GM19238 (cell line): ENCODE results near the gene MAPK8IP2.

Experiments used
- DNase-seq: peaks from one replicate; pipeline ENCODE4 v3.0.0; 2011; ENCODE audit warnings: low spot score; ENCODE audit not compliant: insufficient read length

The MAPK8IP2 gene

DNA sequence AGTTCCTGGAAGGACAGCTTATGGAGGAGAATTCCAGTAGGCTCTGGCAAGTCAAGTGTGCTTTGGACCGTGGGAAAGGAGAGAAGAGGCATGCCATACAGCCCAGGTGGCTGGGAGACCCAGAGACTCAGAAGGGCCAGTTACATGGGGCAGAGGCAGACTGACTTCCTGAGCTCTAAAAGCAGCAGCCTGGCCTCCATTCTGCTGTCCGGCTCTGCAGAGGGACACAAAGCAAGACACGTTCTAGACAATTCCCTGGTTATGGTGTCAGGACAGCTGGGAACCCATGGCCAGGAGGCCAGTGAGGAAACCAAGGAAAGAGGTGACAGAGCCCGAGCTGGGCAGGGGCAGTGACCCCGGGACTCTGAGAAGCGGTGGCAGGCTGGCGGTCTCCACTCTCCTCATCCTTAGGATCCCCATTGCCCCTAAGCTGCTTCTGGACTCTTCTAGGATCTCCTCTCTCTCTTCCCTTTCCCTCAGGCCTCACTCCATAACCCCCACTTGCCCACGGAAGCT, 25.1 kb upstream of the MAPK8IP2 start:
- no peak for DNase-seq

DNA sequence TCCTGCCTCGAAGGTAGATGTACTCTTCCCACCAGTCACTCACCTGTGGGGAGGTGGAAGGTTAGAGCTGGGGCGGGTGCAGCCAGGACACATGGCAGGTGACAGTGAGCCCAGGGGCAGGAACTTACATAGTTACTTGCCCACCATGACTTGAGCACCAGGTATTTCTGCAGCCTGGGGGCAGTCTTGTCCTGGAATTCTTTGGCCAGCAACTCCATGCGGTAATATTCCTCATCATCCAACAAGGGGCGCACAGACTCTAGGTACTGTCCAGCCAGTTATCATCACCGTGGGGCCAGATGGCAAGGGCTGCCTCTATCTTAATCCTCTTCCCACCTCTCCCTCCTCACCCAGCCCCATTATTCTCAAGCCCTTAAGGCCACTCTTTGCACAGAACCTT, 24.5 kb upstream of the MAPK8IP2 start:
- DNase-seq, result no peak

DNA sequence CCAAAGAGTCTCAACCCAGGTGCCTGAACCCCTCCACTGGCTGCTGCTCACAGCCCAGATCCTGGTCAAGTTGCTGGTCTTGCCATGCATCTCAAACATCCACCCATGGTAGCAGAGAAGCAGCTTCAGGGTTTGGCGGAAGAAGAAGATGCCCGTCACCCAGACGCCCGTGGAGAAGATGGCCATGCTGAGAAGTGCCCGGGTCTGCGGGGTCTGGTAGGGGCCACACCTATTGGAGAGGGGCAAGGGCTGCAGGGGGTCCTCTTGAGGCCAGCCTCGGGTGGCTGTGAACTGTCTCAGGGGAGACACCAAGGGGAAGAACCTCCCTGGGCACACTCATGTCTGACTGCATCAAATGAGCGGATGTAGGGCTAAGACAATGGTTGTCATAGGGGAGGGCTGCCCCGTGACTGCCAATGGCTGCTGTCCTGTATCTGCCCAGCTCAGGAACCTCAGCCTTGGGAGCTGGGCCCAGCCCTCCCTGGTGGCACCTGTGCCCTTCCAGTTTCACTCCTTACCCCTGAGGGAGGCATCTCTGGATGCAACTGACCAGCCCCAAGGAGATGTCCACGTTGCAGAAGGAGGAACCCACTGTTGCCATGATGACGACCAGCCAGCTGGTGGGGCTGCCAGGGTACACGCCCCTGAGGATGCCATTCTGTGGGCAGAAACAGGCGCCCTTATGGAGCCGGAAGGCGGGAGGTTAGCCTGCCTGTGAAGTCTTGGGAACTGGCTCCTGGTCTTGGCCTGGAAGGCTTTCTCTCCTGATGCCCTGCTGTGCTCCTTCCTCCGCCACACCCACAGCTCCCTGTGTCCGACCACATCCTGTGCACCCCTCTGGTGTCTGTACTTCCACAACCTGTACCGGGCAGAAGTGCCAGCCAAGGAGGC, 23.5 kb upstream of the MAPK8IP2 start:
- DNase-seq, result no peak

DNA sequence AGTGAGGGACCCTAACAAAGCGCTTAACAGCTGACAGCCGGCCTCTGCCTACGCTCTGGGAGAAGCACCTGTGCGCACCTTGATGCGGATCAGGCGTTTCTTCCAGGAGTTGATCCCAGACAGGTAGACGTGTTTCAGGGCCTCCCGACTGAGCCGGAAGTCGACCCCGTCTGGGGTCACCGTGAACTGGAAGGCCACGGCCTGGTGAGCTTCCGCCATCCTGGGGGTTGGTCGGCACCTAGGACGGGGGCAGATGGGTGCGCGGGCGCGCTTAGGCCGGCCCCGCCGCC, 23.0 kb upstream of the MAPK8IP2 start:
- no peak for DNase-seq

DNA sequence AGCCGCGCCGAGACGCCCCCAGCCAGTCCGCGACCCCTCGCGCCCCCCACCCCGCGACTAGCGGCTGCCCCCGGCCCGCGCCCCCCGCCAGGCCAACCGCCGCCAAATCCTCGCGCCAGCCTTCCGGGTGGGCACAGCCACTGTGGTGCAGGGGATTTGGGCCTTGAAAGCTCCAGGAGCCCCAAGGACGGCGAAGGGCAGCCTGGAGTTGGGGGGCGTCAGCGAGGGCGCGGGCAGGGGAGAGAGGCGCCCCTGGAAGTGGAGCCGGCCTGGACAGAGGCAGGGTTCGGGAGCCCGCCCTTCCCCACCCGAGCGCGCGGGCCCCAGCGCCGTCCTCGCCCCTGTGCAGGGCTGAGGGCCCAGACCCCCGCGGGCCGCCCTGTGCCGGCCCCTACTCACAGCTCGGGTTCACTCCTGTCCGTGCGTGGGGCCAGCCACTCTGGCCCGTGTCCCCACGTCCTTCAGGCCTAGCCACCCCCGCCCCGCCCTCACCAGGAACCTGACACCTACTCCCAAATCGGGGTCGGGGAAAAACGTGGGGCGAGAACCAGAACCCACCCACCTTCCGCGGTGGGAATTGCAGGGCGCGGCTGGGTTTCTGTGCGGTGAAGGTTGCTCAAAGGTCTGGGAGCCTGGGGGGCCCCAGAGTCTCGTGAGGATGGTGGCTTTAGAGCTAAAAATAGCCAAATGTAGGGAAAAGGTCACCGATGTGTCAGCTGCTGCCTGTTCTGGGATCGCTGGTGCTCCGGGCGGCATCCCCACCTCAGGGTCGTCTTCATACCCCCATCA, 22.4 kb upstream of the MAPK8IP2 start, which contains the start of gene CPT1B:
Gene CPT1B, minus strand, starts transcription at position 441 of the 789 bp plus-strand sequence. CDS start 512 bp downstream, outside the sequence.
- DNase-seq, result no peak

DNA sequence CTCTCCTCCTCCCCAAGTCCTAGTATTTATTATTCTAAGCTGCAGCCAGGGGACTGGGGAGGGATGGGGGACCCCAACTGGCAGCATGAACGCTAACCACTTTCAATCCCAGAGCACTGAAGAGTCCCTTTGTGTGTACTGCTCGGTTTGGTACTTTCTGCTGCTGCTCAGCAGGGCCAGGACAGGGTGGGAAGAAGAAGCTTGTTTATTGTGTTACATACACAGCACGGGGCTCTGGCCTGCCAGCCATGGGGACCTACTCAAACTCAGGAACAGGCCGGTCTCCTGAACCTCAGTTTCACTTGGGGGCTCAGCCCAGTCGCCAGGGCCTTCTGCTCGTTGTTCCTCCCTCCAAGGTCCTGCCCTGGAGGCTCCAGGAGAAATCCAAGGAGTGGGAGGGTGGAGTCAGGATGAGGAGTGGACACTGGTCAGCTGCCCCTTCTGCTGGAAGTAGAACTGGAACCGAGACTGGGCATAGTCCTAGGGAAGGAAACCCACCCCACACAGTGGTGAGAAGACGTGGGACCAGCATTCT, 21.8 kb upstream of the MAPK8IP2 start:
- no peak for DNase-seq

DNA sequence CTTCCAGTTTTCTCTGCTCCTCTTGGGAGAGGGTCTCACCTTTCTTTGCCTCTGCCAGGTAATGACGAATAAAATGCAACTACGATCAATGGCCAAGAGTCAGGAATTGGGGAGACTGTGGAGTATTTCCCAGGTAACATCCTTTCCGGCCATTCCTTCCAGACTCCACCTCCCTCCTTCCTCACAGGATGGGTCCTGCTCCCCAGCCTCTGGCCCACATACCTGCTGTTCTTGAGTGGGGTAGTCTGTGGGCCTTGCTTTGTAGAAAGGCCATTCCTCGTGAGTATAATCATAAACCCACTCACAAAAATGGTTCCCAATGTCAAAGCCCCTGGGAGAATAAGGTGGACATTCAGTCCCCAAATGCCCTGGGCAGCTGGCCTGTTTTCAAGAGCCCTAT, 20.8 kb upstream of the MAPK8IP2 start:
- no peak for DNase-seq

DNA sequence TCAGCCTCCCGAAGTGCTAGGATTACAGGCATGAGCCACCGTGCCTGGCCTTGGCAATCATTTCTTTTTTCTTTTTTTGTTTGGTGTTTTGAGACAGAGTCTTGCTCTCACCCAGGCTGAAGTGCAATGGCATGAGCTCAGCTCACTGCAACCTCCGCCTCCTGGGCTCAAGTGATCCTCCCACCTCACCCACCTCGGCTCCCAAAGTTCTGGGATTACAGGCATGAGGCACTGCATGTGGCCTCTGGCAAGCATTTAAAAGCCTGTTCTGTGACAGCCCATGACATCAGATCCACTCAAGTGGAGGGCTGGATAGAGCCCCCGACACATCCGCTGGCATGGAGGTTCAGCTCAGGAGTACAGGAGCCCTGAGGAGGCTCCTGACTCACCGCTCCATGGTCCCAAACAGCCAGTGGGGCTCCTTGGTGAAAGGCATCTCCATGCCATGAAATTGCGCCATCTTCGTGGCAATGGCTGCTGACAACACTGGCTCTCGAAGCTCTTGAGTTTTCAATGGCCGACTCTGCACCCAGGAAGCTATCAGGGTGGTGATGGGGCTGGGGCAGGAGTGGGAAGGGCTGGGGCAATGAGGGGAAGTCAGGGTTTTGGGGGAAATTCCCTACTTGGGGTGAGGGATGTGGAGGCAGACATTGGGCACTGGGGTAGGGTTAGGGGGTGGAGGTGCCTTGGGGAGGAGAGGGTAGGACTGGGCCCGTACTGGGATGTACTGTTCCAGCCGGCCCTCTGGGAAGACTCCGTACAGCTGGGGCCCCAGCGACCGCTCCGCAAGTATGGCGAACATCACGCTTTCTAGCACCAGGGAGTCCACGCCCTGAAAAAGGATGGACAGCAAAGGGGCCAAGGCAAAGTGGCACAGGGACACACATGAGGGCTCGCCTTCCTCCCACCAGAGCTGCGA, 19.3 kb upstream of the MAPK8IP2 start:
- no peak for DNase-seq

DNA sequence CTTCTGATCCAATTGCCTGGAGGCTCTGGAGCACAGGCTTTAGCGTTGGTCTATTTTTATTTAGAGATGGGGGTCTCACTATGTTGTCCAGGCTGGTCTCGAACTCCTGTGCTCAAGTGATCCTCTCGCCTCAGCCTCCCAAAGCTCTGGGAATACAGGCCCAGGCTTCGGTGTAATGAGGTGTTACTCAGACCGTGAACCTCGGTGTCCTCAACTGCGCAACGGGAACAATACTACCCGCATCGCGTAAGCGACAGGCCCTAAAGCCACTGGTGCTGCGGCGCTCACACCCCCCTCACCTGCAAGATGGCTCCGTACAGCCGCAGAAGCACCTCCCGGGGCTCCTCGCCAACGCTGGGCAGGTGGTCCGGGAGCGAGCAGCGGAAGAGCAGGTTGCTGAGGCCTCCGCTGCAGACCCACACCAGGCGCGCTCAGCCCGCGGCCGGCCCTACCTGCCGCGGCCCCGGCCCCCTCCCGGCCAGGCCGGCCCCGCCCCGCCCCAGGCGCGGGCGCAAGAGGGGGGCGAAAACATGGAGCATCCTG, 18.6 kb upstream of the MAPK8IP2 start:
- DNase-seq, result no peak

DNA sequence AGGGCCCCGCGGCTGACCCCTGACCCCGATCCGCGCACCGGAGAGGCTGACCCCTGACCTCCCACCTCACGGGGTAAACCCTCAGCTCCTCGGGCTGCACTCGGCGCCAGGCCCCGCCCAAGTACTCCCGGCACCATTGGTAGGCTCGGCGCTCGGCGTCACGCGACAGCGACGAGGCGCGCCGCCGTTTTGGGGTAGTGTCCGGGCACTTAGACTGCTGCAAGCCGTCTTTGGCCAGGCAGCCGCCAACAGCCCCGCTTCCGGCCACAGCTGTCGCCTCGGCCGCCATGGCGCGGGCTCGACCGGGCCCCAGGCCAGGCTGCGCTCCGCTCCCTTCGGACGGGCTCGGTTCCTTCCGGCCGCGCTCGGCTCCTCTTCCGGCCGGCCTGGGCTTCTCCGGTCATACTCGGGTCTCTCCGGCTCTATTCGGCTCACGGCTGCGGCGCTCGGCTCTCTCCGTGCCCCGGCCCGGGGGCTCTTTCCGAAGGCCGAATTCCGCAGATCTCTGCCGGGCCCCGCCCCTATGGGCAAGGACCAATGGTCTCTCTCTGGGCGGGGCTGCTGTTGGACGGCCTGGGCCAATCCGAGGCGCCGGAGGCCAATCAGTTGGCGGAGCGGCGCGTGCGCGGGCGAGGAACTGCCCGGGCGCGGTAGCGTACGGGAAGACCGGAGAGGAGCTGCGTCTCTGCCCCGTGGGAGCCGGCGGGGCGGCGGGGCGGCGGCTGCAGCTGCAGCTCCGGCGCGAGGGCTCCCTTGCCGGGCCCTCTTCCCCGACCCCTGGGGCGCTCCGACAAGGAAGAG, 17.9 kb upstream of the MAPK8IP2 start, which contains the start of gene CHKB:
Gene CHKB, minus strand, starts transcription at position 357 of the 801 bp plus-strand sequence. Its CDS starts 68 bp downstream, at position 289.
- DNase-seq, result peak; percentile 99

DNA sequence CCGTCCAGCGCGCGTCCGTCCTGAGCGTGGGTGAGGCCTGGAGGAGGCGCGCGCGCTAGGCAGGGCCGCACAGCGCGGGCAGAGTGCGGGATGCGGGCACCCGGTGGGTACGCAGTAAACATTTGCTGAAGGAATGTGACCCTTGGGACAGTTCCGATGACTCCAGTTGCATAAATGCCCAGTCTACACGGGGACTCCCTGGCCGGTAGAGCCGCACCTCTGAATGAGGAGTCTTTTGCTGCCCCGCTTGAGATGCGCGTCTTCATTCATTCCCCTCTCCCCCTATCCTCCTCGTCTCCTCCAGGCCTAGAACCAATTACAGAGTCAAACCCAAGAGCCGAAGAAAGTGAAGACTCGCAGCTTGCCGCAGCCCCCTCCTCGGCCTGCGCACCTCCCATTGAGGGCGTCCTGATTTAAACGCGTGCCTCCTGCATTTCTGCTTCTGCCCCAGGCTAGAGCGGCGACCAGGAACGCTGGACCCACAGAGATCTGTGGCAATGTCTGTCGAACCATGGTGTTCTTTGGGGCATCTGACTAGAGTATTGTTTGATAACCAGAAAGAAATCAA, 17.2 kb upstream of the MAPK8IP2 start:
- no peak for DNase-seq

DNA sequence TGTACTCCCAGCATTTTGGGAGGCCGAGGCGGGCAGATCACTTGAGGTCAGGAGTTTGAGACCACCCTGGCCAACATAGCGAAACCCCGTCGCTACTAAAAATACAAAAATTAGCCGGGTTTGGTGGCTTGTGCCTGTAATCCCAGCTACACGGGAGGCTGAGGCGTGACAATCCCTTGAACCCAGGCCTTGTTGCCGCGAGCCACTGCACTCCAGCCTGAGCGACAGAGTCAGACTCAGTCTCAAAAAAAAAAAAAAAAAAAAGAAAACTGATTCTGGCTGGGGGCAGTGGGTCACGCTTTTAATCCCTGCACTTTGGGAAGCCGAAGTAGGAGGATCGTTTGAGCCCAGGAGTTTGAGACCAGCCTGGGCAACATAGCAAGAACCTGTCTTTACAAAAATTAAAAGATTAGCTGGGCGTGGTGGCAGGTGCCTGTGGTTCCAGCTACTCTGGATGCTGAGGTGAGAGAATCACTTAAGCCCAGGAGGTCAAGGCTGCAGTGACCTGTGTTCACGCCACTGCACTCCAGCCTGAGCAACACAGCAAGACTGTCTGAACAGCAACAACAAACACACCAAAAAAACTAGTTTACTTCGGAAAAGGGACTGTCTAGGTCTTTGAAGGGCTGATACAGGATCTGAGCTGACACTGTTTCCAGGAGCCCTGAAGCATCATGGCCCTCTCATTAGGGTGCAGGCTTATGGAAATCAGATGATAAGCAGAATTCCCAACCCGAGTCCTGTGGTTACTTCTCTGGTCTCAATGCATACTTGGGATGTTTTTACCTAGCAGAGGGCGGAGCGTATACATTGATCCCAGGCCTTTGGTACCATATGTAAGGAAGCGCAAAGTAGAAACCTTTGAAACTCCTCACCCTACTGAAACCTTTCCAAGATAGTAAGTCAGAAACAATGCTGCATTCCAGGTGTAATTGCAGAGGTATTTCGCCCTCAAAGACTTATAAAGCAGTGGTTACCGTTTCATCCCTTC, 16.2 kb upstream of the MAPK8IP2 start:
- DNase-seq, result no peak

DNA sequence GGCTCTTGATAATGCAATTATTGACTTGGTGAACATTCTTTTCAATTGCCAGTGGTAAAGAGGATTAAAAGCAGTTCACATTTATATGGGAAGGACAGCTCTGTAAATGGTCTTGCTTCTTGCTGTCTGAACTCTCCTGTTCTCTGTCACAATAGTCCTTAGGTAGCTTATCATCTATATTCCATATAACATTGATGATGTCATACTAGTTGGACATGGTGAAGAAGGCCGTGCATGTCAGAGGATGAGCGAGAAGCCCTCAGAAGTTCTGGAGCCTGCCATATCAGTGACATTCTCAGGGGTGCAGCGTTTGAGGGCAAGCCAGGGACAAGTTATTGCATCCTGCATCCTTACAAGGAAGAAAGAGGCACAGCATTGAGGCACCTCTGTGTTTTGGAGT, 15.4 kb upstream of the MAPK8IP2 start:
- no peak for DNase-seq

DNA sequence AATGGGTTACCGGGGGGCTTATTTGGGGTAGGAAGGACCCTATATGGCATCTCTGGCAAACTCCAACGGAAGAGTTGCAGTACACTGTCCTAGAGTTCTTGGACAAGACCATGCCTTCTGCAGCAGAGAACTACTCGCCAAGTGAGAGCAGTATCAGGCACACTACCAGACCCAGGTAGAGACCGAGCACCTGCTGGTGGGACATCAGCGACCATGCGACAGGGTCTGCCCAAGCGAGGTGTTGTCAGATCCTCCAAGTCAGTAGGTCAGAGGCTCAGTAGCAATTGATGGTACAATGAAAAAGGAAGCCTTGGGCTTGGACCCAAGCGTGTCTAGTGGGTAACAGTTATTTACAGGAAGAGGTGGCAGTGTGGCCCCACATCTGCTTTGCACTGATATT, 14.8 kb upstream of the MAPK8IP2 start:
- no peak for DNase-seq

DNA sequence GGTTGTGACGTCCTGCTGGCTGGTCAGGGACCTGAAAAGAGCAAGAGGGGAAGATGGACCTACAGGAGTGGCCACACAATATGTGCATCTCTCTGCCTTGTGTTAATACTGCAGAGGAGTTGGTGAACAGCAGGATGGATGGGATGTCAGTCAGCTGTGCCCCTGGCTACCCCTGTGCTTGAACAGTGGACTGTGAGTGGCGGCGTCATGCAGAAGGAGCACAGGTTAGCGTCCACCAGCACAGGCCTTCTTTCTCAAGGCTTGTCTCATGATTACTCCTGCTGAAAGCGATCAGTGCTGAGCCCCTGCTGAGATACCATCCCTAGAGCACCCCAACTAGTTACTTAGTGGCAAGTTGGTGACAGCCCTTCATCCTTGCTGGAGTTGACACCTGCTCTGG, 14.2 kb upstream of the MAPK8IP2 start:
- no peak for DNase-seq

DNA sequence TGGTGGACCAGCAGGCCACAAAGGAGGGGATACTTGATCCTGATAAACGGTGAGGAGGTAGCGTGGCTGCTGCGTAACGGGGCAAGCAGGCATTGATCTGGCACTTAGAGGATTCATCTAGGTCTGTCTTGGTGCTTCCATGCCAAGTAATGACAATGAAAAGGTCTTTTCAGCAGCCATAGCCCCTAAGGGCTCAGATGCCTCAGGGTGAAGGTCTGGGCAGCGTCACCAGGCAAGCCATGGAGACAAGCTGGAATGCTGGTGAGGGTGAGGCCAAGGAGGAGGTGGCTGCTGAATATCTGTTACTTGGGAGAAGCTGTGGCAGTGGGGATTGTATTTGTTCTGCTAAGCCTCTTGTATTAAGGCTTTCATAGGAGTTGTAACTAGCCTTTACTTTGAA, 13.2 kb upstream of the MAPK8IP2 start:
- DNase-seq, result no peak

DNA sequence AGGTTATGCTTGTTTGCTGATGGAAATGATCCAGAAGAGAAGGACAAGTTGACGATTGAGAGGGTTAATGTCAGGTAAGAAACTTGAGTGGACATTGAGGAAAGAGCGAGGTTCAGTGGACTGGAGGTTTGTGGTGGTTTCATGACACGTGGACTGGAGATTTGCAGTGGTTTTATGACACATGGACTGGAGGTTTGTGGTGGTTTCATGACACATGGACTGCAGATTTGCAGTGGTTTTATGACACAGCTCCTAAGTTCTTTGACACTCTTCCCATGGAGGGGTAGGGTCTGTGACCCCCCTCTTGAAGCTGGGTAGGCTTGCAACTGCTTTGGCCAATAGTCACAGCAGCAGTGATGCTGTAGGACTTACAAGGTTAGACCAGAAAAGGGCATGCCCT, 5.4 kb upstream of the MAPK8IP2 start:
- DNase-seq, result no peak

DNA sequence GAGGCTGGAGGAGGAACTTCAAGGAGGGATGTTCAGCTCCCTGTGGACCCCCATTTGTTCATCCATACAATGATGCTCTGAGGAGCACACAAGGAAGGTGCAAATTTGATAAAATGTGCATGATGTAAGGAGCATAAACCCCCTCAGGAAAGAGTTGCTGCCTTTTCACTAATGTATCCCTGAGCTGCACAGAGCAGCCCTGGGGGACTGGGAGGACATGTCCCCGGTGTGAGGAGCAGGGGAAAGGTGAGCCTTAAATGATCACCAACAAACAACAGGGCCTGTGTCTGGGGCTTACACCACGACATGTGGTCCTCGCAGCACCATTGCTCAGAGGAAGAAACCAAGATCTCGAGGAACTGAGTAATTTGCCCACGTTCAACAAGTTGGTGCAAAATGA, 3.5 kb upstream of the MAPK8IP2 start:
- DNase-seq, result no peak
